ENCODE results near the gene RPL37A. TPM values are rescaled to one million over a fixed set of nuclear protein-coding genes. Genes with fewer than 3 reads are reported as not detected.

The RPL37A gene
- total RNA-seq, 1 donor from 2014 or later: 2,461 TPM

DNA sequence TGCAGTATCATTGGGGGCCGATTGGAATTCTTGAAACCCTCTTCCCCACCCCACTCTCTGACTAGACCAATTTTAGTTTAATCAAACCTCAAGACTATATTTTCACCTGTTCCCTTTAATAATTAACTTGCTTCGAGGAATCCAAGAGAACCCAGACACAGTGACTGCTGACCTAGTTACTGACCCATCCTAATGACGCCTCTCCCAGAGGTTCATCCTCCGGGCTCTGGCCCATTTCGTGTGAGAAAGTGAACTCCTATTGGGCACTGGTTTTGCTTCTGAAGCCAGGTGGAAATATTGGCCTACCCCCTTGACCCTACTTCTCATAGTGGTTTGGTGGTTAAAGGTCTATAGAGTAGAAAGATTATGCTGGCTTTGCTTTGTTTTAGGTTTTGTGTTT lies 39.9 kb downstream of the RPL37A start:
- Histone ChIP-seq H3K36me3 (ENCODE audit: control insufficient read depth, insufficient read depth, low read length) (peaks cover 3% of the 10 kb centered on the region), H3K4me3 (ENCODE audit: low read depth, low read length) (no peak overlapping the region), H3K27me3 (ENCODE audit: control insufficient read depth, insufficient read depth, low read length) (no peaks in the 10 kb centered on the region)
- DNase-seq (ENCODE audit: low read depth) (no peak), FAIRE-seq (no peak)
- TF ChIP-seq, protein P1, sequence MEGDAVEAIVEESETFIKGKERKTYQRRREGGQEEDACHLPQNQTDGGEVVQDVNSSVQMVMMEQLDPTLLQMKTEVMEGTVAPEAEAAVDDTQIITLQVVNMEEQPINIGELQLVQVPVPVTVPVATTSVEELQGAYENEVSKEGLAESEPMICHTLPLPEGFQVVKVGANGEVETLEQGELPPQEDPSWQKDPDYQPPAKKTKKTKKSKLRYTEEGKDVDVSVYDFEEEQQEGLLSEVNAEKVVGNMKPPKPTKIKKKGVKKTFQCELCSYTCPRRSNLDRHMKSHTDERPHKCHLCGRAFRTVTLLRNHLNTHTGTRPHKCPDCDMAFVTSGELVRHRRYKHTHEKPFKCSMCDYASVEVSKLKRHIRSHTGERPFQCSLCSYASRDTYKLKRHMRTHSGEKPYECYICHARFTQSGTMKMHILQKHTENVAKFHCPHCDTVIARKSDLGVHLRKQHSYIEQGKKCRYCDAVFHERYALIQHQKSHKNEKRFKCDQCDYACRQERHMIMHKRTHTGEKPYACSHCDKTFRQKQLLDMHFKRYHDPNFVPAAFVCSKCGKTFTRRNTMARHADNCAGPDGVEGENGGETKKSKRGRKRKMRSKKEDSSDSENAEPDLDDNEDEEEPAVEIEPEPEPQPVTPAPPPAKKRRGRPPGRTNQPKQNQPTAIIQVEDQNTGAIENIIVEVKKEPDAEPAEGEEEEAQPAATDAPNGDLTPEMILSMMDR (IDR thresholded peaks at IDR 0.05; ENCODE audit: insufficient read depth, low read length, severe bottlenecking): no peak

- Histone ChIP-seq H3K36me3 (ENCODE audit: control insufficient read depth, insufficient read depth, low read length) (peaks cover 3% of the 10 kb centered on the region), H3K4me3 (ENCODE audit: low read depth, low read length) (no peak overlapping the region), H3K27me3 (ENCODE audit: control insufficient read depth, insufficient read depth, low read length) (no peaks in the 10 kb centered on the region)
- TF ChIP-seq, protein P1 (IDR thresholded peaks at IDR 0.05; ENCODE audit: insufficient read depth, low read length, severe bottlenecking): no peak
- no peak for DNase-seq (ENCODE audit: low read depth)
- no peak for FAIRE-seq
Measured at GRCh38 chr2:216539120-216539519, 40.5 kb downstream of the RPL37A start.

- H3K4me3 ChIP-seq (ENCODE audit: low read depth, low read length): no peak overlapping the region
- peak; percentile 72 for FAIRE-seq
- H3K36me3 ChIP-seq (ENCODE audit: control insufficient read depth, insufficient read depth, low read length): peaks cover 3% of the 10 kb centered on the region
- H3K27me3 ChIP-seq (ENCODE audit: control insufficient read depth, insufficient read depth, low read length): no peaks in the 10 kb centered on the region
- DNase-seq (ENCODE audit: low read depth): peak; percentile 88
- TF ChIP-seq, protein P1 (IDR thresholded peaks at IDR 0.05; ENCODE audit: insufficient read depth, low read length, severe bottlenecking): no peak
Measured at GRCh38 chr2:216539791-216540241, 41.2 kb downstream of the RPL37A start.

- TF ChIP-seq, protein P1 (IDR thresholded peaks at IDR 0.05; ENCODE audit: insufficient read depth, low read length, severe bottlenecking): no peak
- no peak for FAIRE-seq
- no peak for DNase-seq (ENCODE audit: low read depth)
- Histone ChIP-seq H3K4me3 (ENCODE audit: low read depth, low read length) (no peak overlapping the region), H3K36me3 (ENCODE audit: control insufficient read depth, insufficient read depth, low read length) (peaks cover 3% of the 10 kb centered on the region), H3K27me3 (ENCODE audit: control insufficient read depth, insufficient read depth, low read length) (no peaks in the 10 kb centered on the region)
Measured at GRCh38 chr2:216540920-216541319, 42.3 kb downstream of the RPL37A start.

- FAIRE-seq: peak; percentile 83
Measured at GRCh38 chr2:216541505-216541904, 42.9 kb downstream of the RPL37A start.

More at GRCh38 chr2:216541505-216541904, 42.9 kb downstream of the RPL37A start:
- H3K4me3 ChIP-seq (ENCODE audit: low read depth, low read length): no peak overlapping the region
- TF ChIP-seq, protein P1 (IDR thresholded peaks at IDR 0.05; ENCODE audit: insufficient read depth, low read length, severe bottlenecking): no peak
- peaks cover 3% of the 10 kb centered on the region for H3K36me3 ChIP-seq (ENCODE audit: control insufficient read depth, insufficient read depth, low read length)
- no peaks in the 10 kb centered on the region for H3K27me3 ChIP-seq (ENCODE audit: control insufficient read depth, insufficient read depth, low read length)
- DNase-seq (ENCODE audit: low read depth): no peak
